WERI-Rb-1 (cell line): ENCODE measurements around the gene ASB6.
A peak's percentile ranks its signal among the peaks of the same experiment; 100 is the strongest.

Experiments used
- DNase-seq: peaks from one replicate; pipeline ENCODE4 v3.0.0-alpha.2; 2020
- H3K27ac ChIP-seq: fragments of 250-450 bp; sonication (Bioruptor Pico); 2 replicates; pipeline ENCODE4 v1.5.1; 2020; ENCODE audit warnings: mild to moderate bottlenecking, moderate library complexity
- H3K27me3 ChIP-seq: fragments of 250-450 bp; sonication (Bioruptor Pico); 2 replicates; pipeline ENCODE4 v1.5.1; 2021; ENCODE audit warnings: mild to moderate bottlenecking, low read depth, moderate library complexity; ENCODE audit not compliant: insufficient read depth, severe bottlenecking
- H3K36me3 ChIP-seq: fragments of 250-450 bp; sonication (Bioruptor Pico); 2 replicates; pipeline ENCODE4 v1.5.1; 2020; ENCODE audit warnings: mild to moderate bottlenecking, moderate library complexity
- H3K4me3 ChIP-seq: 2 replicates; pipeline ENCODE4 v1.5.1; 2011; ENCODE audit warnings: low read depth, mild to moderate bottlenecking, control low read depth, low read length
- H3K9me3 ChIP-seq: fragments of 250-450 bp; sonication (Bioruptor Pico); 2 replicates; pipeline ENCODE4 v1.5.1; 2021; ENCODE audit warnings: mild to moderate bottlenecking, moderate library complexity; ENCODE audit not compliant: severe bottlenecking
- CTCF ChIP-seq: IDR thresholded peaks from 2 replicates; pipeline ENCODE4 v1.5.1; 2011; ENCODE audit warnings: low read depth, mild to moderate bottlenecking, control low read depth, inconsistent platforms, low read length

The ASB6 gene

DNA sequence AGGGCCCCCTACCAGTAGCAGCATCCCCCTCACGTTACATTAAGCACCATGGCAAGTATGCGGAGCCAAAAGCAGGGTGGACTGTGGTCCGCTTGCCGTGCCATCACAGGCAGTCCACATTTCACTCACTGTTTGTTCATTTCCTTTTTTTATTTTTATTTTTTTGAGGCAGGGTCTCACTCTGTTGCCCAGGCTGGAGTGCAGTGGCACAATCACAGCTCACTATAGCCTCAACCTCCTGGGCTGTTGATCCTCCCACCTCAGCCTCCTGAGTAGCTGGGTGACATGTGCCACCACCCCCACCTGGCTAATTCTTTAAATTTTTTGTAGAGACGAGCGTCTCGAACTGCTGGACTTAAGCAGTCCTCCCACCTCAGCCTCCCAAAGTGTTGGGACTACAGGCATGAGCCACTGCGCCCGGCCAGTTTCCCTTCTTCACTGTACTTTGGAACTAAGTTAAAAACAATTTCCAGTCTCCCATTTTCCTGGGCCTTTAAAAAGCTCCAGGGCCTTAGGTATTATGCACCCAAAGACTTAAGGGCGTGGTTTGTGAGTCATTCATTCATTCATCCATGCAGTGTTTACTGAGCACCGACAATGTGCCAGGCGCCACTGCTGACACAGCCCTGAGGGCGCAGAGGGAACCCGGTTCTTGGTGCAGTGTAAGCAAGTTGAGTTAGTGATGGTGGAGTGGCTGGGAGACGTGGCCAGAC lies 43.4 kb upstream of the ASB6 start:
- TF ChIP-seq CTCF, result no peak
- Histone ChIP-seq H3K9me3 (no peaks in the 10 kb centered on the region), H3K27ac (no peak overlapping the region), H3K27me3 (no peaks in the 10 kb centered on the region), H3K4me3 (no peak overlapping the region), H3K36me3 (no peaks in the 10 kb centered on the region)
- no peak for DNase-seq

GRCh38 chr9:129682381-129682780 lies 40.4 kb upstream of the ASB6 start:
- DNase-seq, result no peak
- TF ChIP-seq CTCF, result no peak
- no peak overlapping the region for H3K4me3 ChIP-seq
- no peaks in the 10 kb centered on the region for H3K27me3 ChIP-seq
- H3K27ac ChIP-seq, result no peak overlapping the region
- H3K9me3 ChIP-seq, result no peaks in the 10 kb centered on the region
- H3K36me3 ChIP-seq, result no peaks in the 10 kb centered on the region

DNA sequence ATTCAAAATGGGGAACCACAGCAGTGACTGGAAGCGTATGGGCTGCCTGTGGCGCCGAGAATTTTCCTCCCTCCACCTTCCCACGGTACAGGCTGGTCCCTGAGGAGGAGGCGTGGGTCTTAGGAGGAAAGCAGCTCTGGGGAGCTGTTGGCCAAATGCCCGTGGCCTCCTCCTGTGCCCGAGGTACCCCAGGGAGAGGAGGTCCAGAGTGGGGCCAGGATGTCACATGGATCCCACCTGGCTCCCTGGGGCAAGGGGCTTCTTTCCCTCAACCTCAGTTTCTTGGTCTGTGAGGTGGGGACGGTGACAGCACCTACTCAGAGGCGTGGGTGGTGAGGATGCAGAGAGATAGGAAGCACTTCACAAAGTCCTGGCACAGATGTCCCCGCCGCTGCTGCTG lies 40.0 kb upstream of the ASB6 start:
- Histone ChIP-seq H3K4me3 (no peak overlapping the region), H3K9me3 (no peaks in the 10 kb centered on the region), H3K27me3 (no peaks in the 10 kb centered on the region), H3K36me3 (no peaks in the 10 kb centered on the region), H3K27ac (no peak overlapping the region)
- TF ChIP-seq CTCF, result no peak
- DNase-seq, result no peak

- Histone ChIP-seq H3K27me3 (no peaks in the 10 kb centered on the region), H3K4me3 (no peak overlapping the region), H3K9me3 (no peaks in the 10 kb centered on the region), H3K27ac (no peak overlapping the region), H3K36me3 (no peaks in the 10 kb centered on the region)
- DNase-seq, result no peak
- no peak for TF ChIP-seq CTCF
Observed at GRCh38 chr9:129679537-129679936, 37.6 kb upstream of the ASB6 start.

GRCh38 chr9:129678844-129679243 lies 36.9 kb upstream of the ASB6 start:
- Histone ChIP-seq H3K9me3 (no peaks in the 10 kb centered on the region), H3K27ac (no peak overlapping the region), H3K27me3 (no peaks in the 10 kb centered on the region), H3K4me3 (no peak overlapping the region), H3K36me3 (no peaks in the 10 kb centered on the region)
- no peak for TF ChIP-seq CTCF
- DNase-seq, result peak; percentile 6

GRCh38 chr9:129677456-129677855 lies 35.5 kb upstream of the ASB6 start:
- H3K27me3 ChIP-seq, result no peaks in the 10 kb centered on the region
- H3K36me3 ChIP-seq, result no peaks in the 10 kb centered on the region
- peak overlapping the region; percentile 23; the same call in 1 of the 2 replicates for H3K27ac ChIP-seq
- no peak for DNase-seq
- H3K9me3 ChIP-seq, result no peaks in the 10 kb centered on the region
- no peak for TF ChIP-seq CTCF
- no peak overlapping the region for H3K4me3 ChIP-seq
